Esophagus muscularis mucosa (tissue), 4 donors: ENCODE measurements around the gene OLAH. TPM values are rescaled to one million over a fixed set of nuclear protein-coding genes. Genes with fewer than 3 reads are reported as not detected.

Experiments used
- DNase-seq: peaks from one replicate; pipeline ENCODE4 v3.0.0-alpha.2; 2017; ENCODE audit errors: extremely low spot score
- H3K27ac ChIP-seq, 4 donors: fragments of 200-600 bp; sonication (generic); replicated peaks in 1 of 4; 1 replicate in 3 of 4; 2 replicates in 1 of 4; pipeline ENCODE4 v1.5.1; 2016 to 2019; ENCODE audit warnings: mild to moderate bottlenecking in 1 of 4
- H3K27me3 ChIP-seq, 4 donors: fragments of 200-600 bp; sonication (generic); one replicate each; pipeline versions ENCODE4 v1.5.1 to v1.6.0; 2016 to 2019
- H3K36me3 ChIP-seq, 4 donors: fragments of 200-600 bp; sonication (generic); one replicate each; pipeline ENCODE4 v1.5.1; 2016 to 2019
- H3K4me1 ChIP-seq, 4 donors: fragments of 200-600 bp; sonication (generic); one replicate each; pipeline ENCODE4 v1.5.1; 2016 to 2019
- H3K4me3 ChIP-seq, 4 donors: fragments of 200-600 bp; sonication (generic); 1 replicate in 2 of 4; 2 replicates in 2 of 4; pipeline ENCODE4 v1.5.1; 2016 to 2019; ENCODE audit warnings: mild to moderate bottlenecking in 4 of 4, moderate library complexity in 1 of 4
- H3K9me3 ChIP-seq, 4 donors: fragments of 200-600 bp; sonication (generic); 1 replicate in 3 of 4; 2 replicates in 1 of 4; pipeline ENCODE4 v1.5.1; 2016 to 2019
- CTCF ChIP-seq, 3 experiments: fragments of 200-600 bp in 2 of 3; fragments of 450-650 bp in 1 of 3; sonication (generic) in 2 of 3; IDR thresholded peaks; one replicate each; pipeline ENCODE4 v1.5.1; 2017 to 2019; ENCODE audit warnings: antibody characterized with exemption in 3 of 3, mild to moderate bottlenecking in 2 of 3, moderate library complexity in 1 of 3
- EP300 ChIP-seq: sonication (generic); formaldehyde crosslinking; IDR thresholded peaks from one replicate; pipeline ENCODE4 v1.6.1; 2017; ENCODE audit warnings: antibody characterized with exemption
- POLR2A ChIP-seq: fragments of 450-650 bp; IDR thresholded peaks from one replicate; pipeline ENCODE4 v1.6.1; 2017; ENCODE audit warnings: antibody characterized with exemption, moderate library complexity, mild to moderate bottlenecking, low read depth
- POLR2AphosphoS5 ChIP-seq, 2 donors: sonication (generic); formaldehyde crosslinking; IDR thresholded peaks; one replicate each; pipeline ENCODE4 v1.6.1; 2017; ENCODE audit warnings: antibody characterized with exemption in 2 of 2
- WGBS: methylation state at CpG from one replicate; pipeline ENCODE4 v1.1.5; 2018; 5-methylcytosine and 5-hydroxymethylcytosine counted together
- intact Hi-C: fragments of 100-400 bp; cut with DNase I; formaldehyde crosslinking; loops from one replicate; pipeline ENCODE4 v1.15.1; 2023
- total RNA-seq, 4 donors: library from RNA; depleted of rRNA; stranded (reverse); fragments of >200 nt; gene quantifications; one replicate each; pipeline versions ENCODE4 v1.1.0 to v1.2.1, GENCODE V29; 2016

The OLAH gene
- total RNA-seq, 4 donors from 2014 or later: 2.6 to 15.2 (median 3.7) TPM

- peaks cover 19 to 48% (median 38%) of the 10 kb centered on the region in 4 donors for H3K36me3 ChIP-seq
- no peak for DNase-seq
- H3K4me1 ChIP-seq: peaks cover 19 to 39% (median 31%) of the 10 kb centered on the region in 4 donors
- intact Hi-C loops: loop anchor here (5.0 to 10.0 kb wide), 2 partner anchors 148 to 225 kb away; partner anchors contain the start of genes DCLRE1C and SUV39H2
- no peak overlapping the region for H3K27ac ChIP-seq
- no peaks in the 10 kb centered on the region for H3K27me3 ChIP-seq
- H3K9me3 ChIP-seq: no peaks in the 10 kb centered on the region
- 87% methylated on average over 4 of the region's 4 CpGs for WGBS
- no peak overlapping the region for H3K4me3 ChIP-seq
- TF ChIP-seq POLR2AphosphoS5 (IDR thresholded peaks at IDR 0.05) (no peak), CTCF (IDR thresholded peaks at IDR 0.05) (no peak), EP300 (no peak), POLR2A (no peak)
Observed at GRCh38 chr10:15099886-15100285, 56.1 kb downstream of the OLAH start.

DNA sequence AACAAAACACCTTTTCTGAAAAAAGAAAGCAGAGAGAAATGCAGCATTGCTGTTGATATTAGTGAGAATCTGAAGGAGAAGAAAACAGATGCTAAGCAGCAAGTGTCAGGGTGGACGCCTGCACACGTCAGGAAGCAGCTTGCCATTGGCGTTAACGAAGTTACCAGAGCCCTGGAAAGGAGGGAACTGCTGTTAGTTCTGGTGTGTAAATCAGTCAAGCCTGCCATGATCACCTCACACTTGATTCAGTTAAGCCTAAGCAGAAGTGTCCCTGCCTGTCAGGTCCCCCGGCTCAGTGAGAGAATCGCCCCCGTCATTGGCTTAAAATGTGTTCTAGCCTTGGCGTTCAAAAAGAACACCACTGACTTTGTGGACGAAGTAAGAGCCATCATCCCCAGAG lies 59.8 kb downstream of the OLAH start:
- peaks cover 30 to 78% (median 65%) of the 10 kb centered on the region in 4 donors for H3K36me3 ChIP-seq
- intact Hi-C loops: no loop called here
- no peak for TF ChIP-seq POLR2AphosphoS5 (IDR thresholded peaks at IDR 0.05)
- TF ChIP-seq EP300: no peak
- no peak for TF ChIP-seq CTCF (IDR thresholded peaks at IDR 0.05)
- H3K4me3 ChIP-seq: no peak overlapping the region
- no peak for DNase-seq
- no peaks in the 10 kb centered on the region for H3K27me3 ChIP-seq
- no peak overlapping the region for H3K27ac ChIP-seq
- peaks cover 7 to 29% (median 24%) of the 10 kb centered on the region in 4 donors for H3K4me1 ChIP-seq
- no peaks in the 10 kb centered on the region for H3K9me3 ChIP-seq
- WGBS: 89% methylated on average over 8 of the region's 9 CpGs

GRCh38 chr10:15106352-15107013 lies 62.7 kb downstream of the OLAH start:
- H3K36me3 ChIP-seq: peaks cover 30 to 93% (median 83%) of the 10 kb centered on the region in 4 donors
- peaks cover 0 to 9% (median 6%) of the 10 kb centered on the region in 4 donors for H3K4me1 ChIP-seq
- intact Hi-C loops: loop anchor here (5.0 kb wide), 1 partner anchor 609 kb away; no protein-coding TSS in a partner anchor
- WGBS: 51% methylated on average over 8 of the region's 8 CpGs
- H3K4me3 ChIP-seq: no peak overlapping the region
- no peak for DNase-seq
- H3K27me3 ChIP-seq: no peaks in the 10 kb centered on the region
- no peaks in the 10 kb centered on the region for H3K9me3 ChIP-seq
- peak; percentile 73 to 87 (median 85) for TF ChIP-seq CTCF (IDR thresholded peaks at IDR 0.05)
- no peak for TF ChIP-seq EP300
- TF ChIP-seq POLR2A: no peak
- H3K27ac ChIP-seq: peak overlapping the region in 1 of 4 donors; percentile 5

- Histone ChIP-seq H3K27ac (no peak overlapping the region), H3K4me1 (no peaks in the 10 kb centered on the region), H3K4me3 (no peak overlapping the region), H3K9me3 (no peaks in the 10 kb centered on the region), H3K36me3 (peaks cover 16 to 80% (median 55%) of the 10 kb centered on the region in 4 donors), H3K27me3 (no peaks in the 10 kb centered on the region)
- intact Hi-C loops: no loop called here
- TF ChIP-seq POLR2A (no peak), CTCF (IDR thresholded peaks at IDR 0.05) (no peak), EP300 (no peak), POLR2AphosphoS5 (IDR thresholded peaks at IDR 0.05) (no peak)
- WGBS: 96% methylated on average over 13 of the region's 13 CpGs
- DNase-seq: no peak
Observed at GRCh38 chr10:15112657-15113056, 68.9 kb downstream of the OLAH start.
